HUES48 (cell line): Measurements from ENCODE around the gene FOXD1.
"Not testable (repeated sequence)": the region's sequence is repeated elsewhere in the genome, so short reads cannot be mapped to it uniquely, and the experiment has no call there.

Experiments used
- H3K27ac ChIP-seq: one replicate; pipeline ENCODE4 v1.7.0; 2013; ENCODE audit warnings: low read depth, low read length, inconsistent platforms
- H3K27me3 ChIP-seq: 2 replicates; pipeline ENCODE4 v1.6.1; 2013; ENCODE audit warnings: mild to moderate bottlenecking, low read length; ENCODE audit not compliant: control insufficient read depth, insufficient read depth
- H3K36me3 ChIP-seq: 2 replicates; pipeline ENCODE4 v1.6.1; 2013; ENCODE audit warnings: low read length; ENCODE audit not compliant: control insufficient read depth, insufficient read depth
- H3K4me1 ChIP-seq: 2 replicates; pipeline ENCODE4 v1.6.1; 2013; ENCODE audit warnings: mild to moderate bottlenecking, low read length; ENCODE audit not compliant: control insufficient read depth, insufficient read depth
- H3K4me3 ChIP-seq: 2 replicates; pipeline ENCODE4 v1.5.1; 2013; ENCODE audit warnings: mild to moderate bottlenecking, low read depth, low read length
- H3K9ac ChIP-seq: 2 replicates; pipeline ENCODE4 v1.6.1; 2013; ENCODE audit warnings: mild to moderate bottlenecking, low read depth, low read length, moderate library complexity
- H3K9me3 ChIP-seq: 2 replicates; pipeline ENCODE4 v1.6.1; 2013; ENCODE audit warnings: low read length; ENCODE audit not compliant: control insufficient read depth, insufficient read depth

Gene FOXD1

DNA sequence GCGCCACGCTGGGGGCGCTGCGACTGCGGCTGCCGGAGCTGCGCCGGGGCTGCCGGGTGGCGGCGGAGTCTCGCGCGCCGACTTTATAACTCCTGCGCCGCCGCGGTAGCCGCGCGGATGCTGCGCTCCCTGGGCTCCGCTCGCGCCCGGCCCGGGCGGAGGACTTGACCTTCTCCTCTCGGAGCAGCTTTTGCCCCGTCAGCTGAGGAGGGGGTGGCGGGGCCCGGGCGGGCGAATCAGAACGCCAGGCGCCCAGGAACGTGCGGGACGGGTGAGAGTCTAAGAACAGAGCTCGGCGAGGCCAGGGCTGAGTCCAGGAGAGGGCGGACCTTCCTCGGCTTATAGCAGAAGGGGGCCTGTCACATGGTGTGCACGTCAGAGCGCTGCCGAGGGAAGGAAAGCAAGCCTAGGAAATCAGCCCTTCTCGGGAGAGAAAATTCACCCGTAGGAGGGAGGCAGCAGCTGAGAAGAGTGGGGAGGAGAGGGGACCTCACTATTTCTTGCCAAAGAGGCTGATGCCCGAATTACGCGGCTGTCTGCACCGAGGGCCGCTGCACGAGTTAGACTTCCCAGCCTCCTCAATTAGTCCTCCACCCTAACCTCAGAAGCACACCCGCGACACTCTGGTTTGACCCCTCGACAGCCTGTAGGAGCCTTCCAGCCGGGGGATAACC lies at the start of gene FOXD1:
Gene FOXD1, minus strand, starts transcription at position 315 of the 674 bp plus-strand sequence. CDS start 415 bp downstream, outside the sequence.
- H3K9ac ChIP-seq, result no peak within 1 kb of the TSS
- H3K4me1 ChIP-seq, result peaks cover 9% of the 10 kb centered on the region

DNA sequence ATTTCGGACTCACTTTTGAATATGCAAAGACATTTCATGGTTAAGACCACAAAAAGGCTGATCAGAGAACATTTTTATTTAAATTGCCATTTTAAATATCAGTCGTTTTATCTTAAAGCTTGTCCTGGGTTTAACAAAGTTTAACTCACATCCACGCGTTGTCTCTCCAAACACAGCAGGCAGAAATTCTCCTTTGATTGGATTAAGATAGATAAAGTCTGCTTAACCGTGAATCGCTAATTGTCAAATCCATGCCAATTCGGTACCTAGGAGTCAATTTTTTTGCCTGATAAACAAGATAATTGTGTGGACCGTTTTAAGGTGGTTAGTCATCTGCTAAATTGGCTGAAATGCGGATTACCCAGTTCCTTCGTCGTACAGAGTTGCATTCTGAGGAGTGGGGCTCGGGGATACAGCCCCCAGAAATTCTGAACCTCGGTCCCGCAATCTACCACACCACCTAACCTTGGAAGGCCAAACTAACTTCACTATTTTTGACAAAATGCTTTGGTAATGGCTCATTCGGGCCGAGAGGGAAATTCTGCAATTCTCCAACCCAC lies 49.0 kb upstream of the FOXD1 start:
- Histone ChIP-seq H3K4me1 (peaks cover 30% of the 10 kb centered on the region), H3K4me3 (peak overlapping the region; percentile 92), H3K9me3 (no peaks in the 10 kb centered on the region), H3K27me3 (no peaks in the 10 kb centered on the region), H3K36me3 (peaks cover 35% of the 10 kb centered on the region), H3K27ac (peak overlapping the region; percentile 99), H3K9ac (peak overlapping the region; percentile 89)

More for the DNA sequence above, at the start of gene FOXD1:
- no peak within 1 kb of the TSS for H3K27ac ChIP-seq
- peak within 1 kb of the TSS; percentile 62 for H3K4me3 ChIP-seq
- peaks cover 95% of the 10 kb centered on the region for H3K27me3 ChIP-seq
- H3K36me3 ChIP-seq, result no peaks in the 10 kb centered on the region
- H3K9me3 ChIP-seq, result no peaks in the 10 kb centered on the region

- H3K4me3 ChIP-seq, result peak overlapping the region; percentile 92
- H3K36me3 ChIP-seq, result peaks cover 29% of the 10 kb centered on the region
- H3K4me1 ChIP-seq, result peaks cover 30% of the 10 kb centered on the region
- 0 out of 2 replicates have a peak, but pooled peaks cover 4% of the 10 kb centered on the region for H3K27me3 ChIP-seq
- peak overlapping the region; percentile 99 for H3K27ac ChIP-seq
- H3K9ac ChIP-seq, result no peak overlapping the region
- H3K9me3 ChIP-seq, result no peaks in the 10 kb centered on the region
Observed at GRCh38 chr5:73496984-73497457, 48.4 kb upstream of the FOXD1 start.

GRCh38 chr5:73495772-73496335 lies 47.3 kb upstream of the FOXD1 start:
- H3K9ac ChIP-seq, result no peak overlapping the region
- peaks cover 27% of the 10 kb centered on the region for H3K4me1 ChIP-seq
- no peaks in the 10 kb centered on the region for H3K9me3 ChIP-seq
- H3K27me3 ChIP-seq, result 0 out of 2 replicates have a peak, but pooled peaks cover 4% of the 10 kb centered on the region
- no peak overlapping the region for H3K4me3 ChIP-seq
- H3K27ac ChIP-seq, result no peak overlapping the region
- peaks cover 18% of the 10 kb centered on the region for H3K36me3 ChIP-seq

- H3K27ac ChIP-seq, result no peak overlapping the region
- H3K4me3 ChIP-seq, result no peak overlapping the region
- H3K9me3 ChIP-seq, result no peaks in the 10 kb centered on the region
- H3K9ac ChIP-seq, result no peak overlapping the region
- 0 out of 2 replicates have a peak, but pooled peaks cover 4% of the 10 kb centered on the region for H3K27me3 ChIP-seq
- peaks cover 6% of the 10 kb centered on the region for H3K36me3 ChIP-seq
- H3K4me1 ChIP-seq, result peaks cover 17% of the 10 kb centered on the region
Observed at GRCh38 chr5:73494721-73495120, 46.1 kb upstream of the FOXD1 start.

- no peak overlapping the region for H3K4me3 ChIP-seq
- no peaks in the 10 kb centered on the region for H3K9me3 ChIP-seq
Observed at GRCh38 chr5:73493421-73493820, 44.8 kb upstream of the FOXD1 start.

DNA sequence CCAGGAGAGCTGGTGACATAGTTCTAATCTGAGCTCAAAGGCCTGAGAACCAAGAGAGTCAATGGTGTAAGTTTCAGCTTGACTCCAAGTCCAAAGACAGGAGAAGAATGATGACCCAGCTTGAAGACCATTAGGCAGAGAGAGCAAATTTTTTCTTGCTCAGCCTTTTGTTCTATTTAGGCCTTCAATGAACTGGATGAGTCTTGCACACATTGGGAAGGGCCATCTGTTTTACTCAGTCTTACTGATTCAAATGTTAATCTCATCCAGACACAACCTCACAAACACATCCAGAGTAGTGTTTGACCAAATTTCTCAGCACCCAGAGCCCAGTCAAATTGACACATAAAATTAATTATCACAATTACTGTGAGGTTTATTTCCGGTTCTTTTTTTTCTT lies 42.6 kb upstream of the FOXD1 start:
- H3K27ac ChIP-seq, result no peak overlapping the region
- H3K9ac ChIP-seq, result no peak overlapping the region
- no peaks in the 10 kb centered on the region for H3K9me3 ChIP-seq
- H3K27me3 ChIP-seq, result 0 out of 2 replicates have a peak, but pooled peaks cover 4% of the 10 kb centered on the region
- no peak overlapping the region for H3K4me3 ChIP-seq
- H3K36me3 ChIP-seq, result no peaks in the 10 kb centered on the region
- peaks cover 32% of the 10 kb centered on the region for H3K4me1 ChIP-seq

More at GRCh38 chr5:73493421-73493820, 44.8 kb upstream of the FOXD1 start:
- H3K36me3 ChIP-seq, result no peaks in the 10 kb centered on the region
- H3K4me1 ChIP-seq, result peaks cover 28% of the 10 kb centered on the region
- H3K27ac ChIP-seq, result no peak overlapping the region
- 0 out of 2 replicates have a peak, but pooled peaks cover 4% of the 10 kb centered on the region for H3K27me3 ChIP-seq
- H3K9ac ChIP-seq, result no peak overlapping the region

DNA sequence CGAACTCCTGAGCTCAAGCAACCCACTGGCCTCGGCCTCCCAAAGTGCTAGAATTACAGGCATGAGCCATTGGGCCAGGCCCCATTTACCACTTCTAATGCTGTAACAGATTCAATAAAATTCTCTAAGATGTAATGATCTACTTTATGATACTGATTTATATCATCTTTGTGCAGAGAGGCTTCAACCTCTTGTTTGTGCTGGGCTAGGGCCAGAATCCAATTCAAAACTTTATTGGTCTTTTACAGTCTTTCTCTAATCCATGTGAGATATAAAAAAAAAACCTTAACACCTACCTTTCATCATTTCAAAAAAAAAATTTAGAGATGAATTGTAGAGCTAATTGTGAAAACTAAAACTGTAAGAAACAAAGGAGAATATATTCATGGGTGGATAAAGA lies 41.5 kb upstream of the FOXD1 start:
- Histone ChIP-seq H3K4me1 (peaks cover 41% of the 10 kb centered on the region), H3K36me3 (no peaks in the 10 kb centered on the region), H3K27ac (no peak overlapping the region)

GRCh38 chr5:73488806-73489205 lies 40.2 kb upstream of the FOXD1 start:
- Histone ChIP-seq H3K36me3 (no peaks in the 10 kb centered on the region), H3K4me1 (peaks cover 41% of the 10 kb centered on the region), H3K9ac (peak overlapping the region; percentile 30), H3K9me3 (no peaks in the 10 kb centered on the region), H3K27me3 (0 out of 2 replicates have a peak, but pooled peaks cover 4% of the 10 kb centered on the region), H3K27ac (peak overlapping the region; percentile 97), H3K4me3 (no peak overlapping the region)

More for the DNA sequence above, 41.5 kb upstream of the FOXD1 start:
- Histone ChIP-seq H3K9me3 (no peaks in the 10 kb centered on the region), H3K9ac (no peak overlapping the region), H3K27me3 (0 out of 2 replicates have a peak, but pooled peaks cover 4% of the 10 kb centered on the region), H3K4me3 (no peak overlapping the region)

DNA sequence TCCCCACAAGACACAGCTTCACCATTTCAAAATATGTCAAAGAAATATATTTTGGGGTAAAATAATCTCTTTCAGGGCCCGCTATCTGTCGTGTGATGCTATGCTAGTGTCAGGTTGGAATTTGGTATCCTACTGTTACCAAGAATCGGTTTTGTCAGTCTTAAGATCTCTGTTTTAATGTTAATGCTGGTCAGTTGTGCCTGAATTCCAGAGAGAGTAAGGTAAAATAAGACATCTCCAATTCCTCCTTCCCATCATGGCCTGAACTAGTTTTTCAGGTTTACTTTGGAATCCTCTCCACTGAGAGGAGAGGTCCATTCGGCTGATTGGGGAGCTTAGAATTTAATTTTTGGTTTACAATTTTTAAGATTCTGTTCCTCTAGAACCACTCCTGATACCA lies 39.2 kb upstream of the FOXD1 start:
- H3K36me3 ChIP-seq, result no peaks in the 10 kb centered on the region
- H3K27ac ChIP-seq, result peak overlapping the region; percentile 97
- peaks cover 48% of the 10 kb centered on the region for H3K4me1 ChIP-seq
- H3K9me3 ChIP-seq, result no peaks in the 10 kb centered on the region
- peak overlapping the region; percentile 25 for H3K4me3 ChIP-seq
- peak overlapping the region; percentile 30 for H3K9ac ChIP-seq
- 0 out of 2 replicates have a peak, but pooled peaks cover 4% of the 10 kb centered on the region for H3K27me3 ChIP-seq

DNA sequence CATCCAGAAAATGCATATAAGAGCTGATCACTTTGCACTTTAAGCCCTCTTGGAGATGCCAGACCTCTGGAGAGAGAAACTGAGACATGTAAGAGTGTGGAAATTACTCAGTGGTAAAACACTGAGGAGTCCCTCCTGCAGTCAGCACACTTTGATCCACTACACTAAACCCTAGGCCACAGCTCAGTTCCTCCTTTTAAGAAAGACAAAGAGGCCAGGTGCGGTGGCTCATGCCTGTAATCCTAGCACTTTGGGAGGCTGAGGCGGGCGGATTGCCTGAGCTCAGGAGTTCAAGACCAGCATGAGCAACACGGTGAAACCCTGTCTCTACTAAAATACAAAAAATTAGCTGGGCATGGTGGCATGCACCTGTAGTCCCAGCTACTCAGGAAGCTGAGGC lies 38.7 kb upstream of the FOXD1 start:
- Histone ChIP-seq H3K9ac (peak overlapping the region; percentile 55), H3K4me1 (peaks cover 48% of the 10 kb centered on the region), H3K4me3 (peak overlapping the region; percentile 33), H3K27ac (peak overlapping the region; percentile 97)
- not testable (repeated sequence) for H3K27me3 ChIP-seq, H3K36me3 ChIP-seq, H3K9me3 ChIP-seq
